Trophoblast cell (in vitro differentiated cells and primary cell): ENCODE data around the gene CBX4.

Source experiments
- DNase-seq, 2 donors: peaks; one replicate each; pipeline ENCODE4 v3.0.0-alpha.2; 2016
- H2AFZ ChIP-seq: 2 replicates; pipeline ENCODE4 v1.6.1; 2013; ENCODE audit warnings: low read length, moderate library complexity, mild to moderate bottlenecking; ENCODE audit not compliant: insufficient read depth, poor library complexity
- H2AK5ac ChIP-seq: 2 replicates; pipeline ENCODE4 v1.6.1; 2013; ENCODE audit warnings: mild to moderate bottlenecking, low read length
- H2BK120ac ChIP-seq: 2 replicates; pipeline ENCODE4 v1.6.1; 2013; ENCODE audit warnings: low read length, mild to moderate bottlenecking, moderate library complexity; ENCODE audit not compliant: insufficient read depth, poor library complexity
- H2BK12ac ChIP-seq: 2 replicates; pipeline ENCODE4 v1.6.1; 2013; ENCODE audit warnings: mild to moderate bottlenecking, low read length, moderate library complexity
- H2BK5ac ChIP-seq: 2 replicates; pipeline ENCODE4 v1.6.1; 2013; ENCODE audit warnings: low read length, low read depth, moderate library complexity, mild to moderate bottlenecking; ENCODE audit not compliant: poor library complexity
- H3K14ac ChIP-seq: 2 replicates; pipeline ENCODE4 v1.6.1; 2013; ENCODE audit warnings: mild to moderate bottlenecking, low read length
- H3K18ac ChIP-seq: 2 replicates; pipeline ENCODE4 v1.6.1; 2013; ENCODE audit warnings: mild to moderate bottlenecking, low read length
- H3K23ac ChIP-seq: 2 replicates; pipeline ENCODE4 v1.6.1; 2013; ENCODE audit warnings: low read length
- H3K27ac ChIP-seq: 2 replicates; pipeline ENCODE4 v1.5.1; 2013; ENCODE audit warnings: low read depth, mild to moderate bottlenecking, inconsistent platforms, low read length, moderate library complexity
- H3K27me3 ChIP-seq: 2 replicates; pipeline ENCODE4 v1.6.1; 2013; ENCODE audit warnings: inconsistent platforms, mild to moderate bottlenecking, low read length, moderate library complexity; ENCODE audit not compliant: insufficient read depth
- H3K36me3 ChIP-seq, 2 experiments: 1 replicate in 1 of 2; 2 replicates in 1 of 2; pipeline ENCODE4 v1.6.1; 2013; ENCODE audit warnings: low read length in 2 of 2, mild to moderate bottlenecking in 2 of 2, moderate library complexity in 1 of 2; ENCODE audit not compliant: insufficient read depth in 2 of 2, control insufficient read depth in 1 of 2
- H3K4ac ChIP-seq: 2 replicates; pipeline ENCODE4 v1.6.1; 2013; ENCODE audit warnings: low read depth, mild to moderate bottlenecking, low read length, moderate library complexity
- H3K4me1 ChIP-seq, 2 experiments: 1 replicate in 1 of 2; 2 replicates in 1 of 2; pipeline ENCODE4 v1.6.1; 2013; ENCODE audit warnings: low read length in 2 of 2, mild to moderate bottlenecking in 2 of 2, moderate library complexity in 1 of 2; ENCODE audit not compliant: insufficient read depth in 2 of 2, control insufficient read depth in 1 of 2
- H3K4me2 ChIP-seq: 2 replicates; pipeline ENCODE4 v1.6.1; 2013; ENCODE audit warnings: inconsistent platforms, mild to moderate bottlenecking, low read length, moderate library complexity
- H3K4me3 ChIP-seq: 2 replicates; pipeline ENCODE4 v1.5.1; 2013; ENCODE audit warnings: mild to moderate bottlenecking, low read depth, low read length, inconsistent platforms
- H3K79me1 ChIP-seq: one replicate; pipeline ENCODE4 v1.6.1; 2013; ENCODE audit warnings: low read length
- H3K79me2 ChIP-seq: 2 replicates; pipeline ENCODE4 v1.6.1; 2013; ENCODE audit warnings: low read length, mild to moderate bottlenecking; ENCODE audit not compliant: control insufficient read depth, insufficient read depth, poor library complexity
- H3K9ac ChIP-seq: 2 replicates; pipeline ENCODE4 v1.6.1; 2013; ENCODE audit warnings: mild to moderate bottlenecking, low read length
- H3K9me3 ChIP-seq: 2 replicates; pipeline ENCODE4 v1.6.1; 2013; ENCODE audit warnings: low read depth, mild to moderate bottlenecking, control low read depth, inconsistent platforms, low read length; ENCODE audit not compliant: insufficient read depth
- H4K12ac ChIP-seq: 2 replicates; pipeline ENCODE4 v1.6.1; 2013; ENCODE audit warnings: low read depth, mild to moderate bottlenecking, low read length, moderate library complexity
- H4K8ac ChIP-seq: 2 replicates; pipeline ENCODE4 v1.6.1; 2013; ENCODE audit warnings: low read depth, mild to moderate bottlenecking, low read length, moderate library complexity
- H4K91ac ChIP-seq: one replicate; pipeline ENCODE4 v1.6.1; 2013; ENCODE audit warnings: low read depth, mild to moderate bottlenecking, low read length, moderate library complexity
- WGBS: extraction: QIAGEN DNeasy Blood & Tissue Kit; methylation state at CpG from one replicate; pipeline ENCODE4 v1.1.7; 2013; ENCODE audit warnings: missing lambda C conversion rate; ENCODE audit not compliant: insufficient read length, insufficient coverage; ENCODE audit errors: extremely low coverage; 5-methylcytosine and 5-hydroxymethylcytosine counted together

Gene CBX4

GRCh38 chr17:79873583-79873982, 34.3 kb upstream of the CBX4 start:
- Histone ChIP-seq H3K4ac (no peak overlapping the region), H2AFZ (no peak overlapping the region), H4K12ac (no peak overlapping the region), H3K23ac (no peak overlapping the region), H2BK5ac (no peak overlapping the region), H3K4me1 (no peaks in the 10 kb centered on the region), H3K4me2 (no peak overlapping the region), H3K9ac (no peak overlapping the region), H2BK12ac (no peak overlapping the region), H3K14ac (no peak overlapping the region), H3K4me3 (no peak overlapping the region), H3K27me3 (no peaks in the 10 kb centered on the region), H3K18ac (no peak overlapping the region), H3K79me1 (no peaks in the 10 kb centered on the region), H3K9me3 (no peaks in the 10 kb centered on the region), H3K36me3 (no peaks in the 10 kb centered on the region), H3K79me2 (no peaks in the 10 kb centered on the region), H4K8ac (no peak overlapping the region), H2AK5ac (no peak overlapping the region), H2BK120ac (no peak overlapping the region), H3K27ac (no peak overlapping the region), H4K91ac (no peak overlapping the region)
- no CpG with 5 or more reads among the region's 9 CpGs for WGBS
- DNase-seq = no peak

GRCh38 chr17:79872762-79873161, 33.5 kb upstream of the CBX4 start:
- H3K4ac ChIP-seq = no peak overlapping the region
- no peaks in the 10 kb centered on the region for H3K9me3 ChIP-seq
- H3K18ac ChIP-seq = no peak overlapping the region
- H4K91ac ChIP-seq = no peak overlapping the region
- no CpG with 5 or more reads among the region's 10 CpGs for WGBS
- no peaks in the 10 kb centered on the region for H3K27me3 ChIP-seq
- H4K12ac ChIP-seq = no peak overlapping the region
- H2BK5ac ChIP-seq = no peak overlapping the region
- H3K79me2 ChIP-seq = no peaks in the 10 kb centered on the region
- H2AK5ac ChIP-seq = no peak overlapping the region
- H3K36me3 ChIP-seq = no peaks in the 10 kb centered on the region
- no peak overlapping the region for H4K8ac ChIP-seq
- H2BK12ac ChIP-seq = no peak overlapping the region
- H2AFZ ChIP-seq = no peak overlapping the region
- no peak for DNase-seq
- H3K4me3 ChIP-seq = no peak overlapping the region
- H3K27ac ChIP-seq = no peak overlapping the region
- H3K79me1 ChIP-seq = no peaks in the 10 kb centered on the region
- H3K14ac ChIP-seq = no peak overlapping the region
- H3K4me1 ChIP-seq = no peaks in the 10 kb centered on the region
- no peak overlapping the region for H3K23ac ChIP-seq
- no peak overlapping the region for H3K9ac ChIP-seq
- no peak overlapping the region for H3K4me2 ChIP-seq
- no peak overlapping the region for H2BK120ac ChIP-seq

- DNase-seq = no peak
- H2AFZ ChIP-seq = no peak overlapping the region
- H3K36me3 ChIP-seq = no peaks in the 10 kb centered on the region
- no peaks in the 10 kb centered on the region for H3K4me1 ChIP-seq
- H3K9me3 ChIP-seq = peaks cover 1% of the 10 kb centered on the region
- no peak overlapping the region for H2BK12ac ChIP-seq
- H2AK5ac ChIP-seq = no peak overlapping the region
- H3K79me1 ChIP-seq = no peaks in the 10 kb centered on the region
- no peaks in the 10 kb centered on the region for H3K79me2 ChIP-seq
- H3K4ac ChIP-seq = no peak overlapping the region
- no peaks in the 10 kb centered on the region for H3K27me3 ChIP-seq
- no peak overlapping the region for H3K4me2 ChIP-seq
- WGBS = no CpG with 5 or more reads among the region's 18 CpGs
- H3K9ac ChIP-seq = no peak overlapping the region
- H3K27ac ChIP-seq = no peak overlapping the region
- H3K18ac ChIP-seq = no peak overlapping the region
- H2BK120ac ChIP-seq = no peak overlapping the region
- no peak overlapping the region for H3K14ac ChIP-seq
- H4K12ac ChIP-seq = no peak overlapping the region
- H4K91ac ChIP-seq = no peak overlapping the region
- no peak overlapping the region for H3K4me3 ChIP-seq
- no peak overlapping the region for H2BK5ac ChIP-seq
- no peak overlapping the region for H4K8ac ChIP-seq
- H3K23ac ChIP-seq = no peak overlapping the region
Observed at GRCh38 chr17:79871131-79871530, 31.9 kb upstream of the CBX4 start.

GRCh38 chr17:79870540-79870939, 31.3 kb upstream of the CBX4 start:
- Histone ChIP-seq H4K91ac (no peak overlapping the region), H3K9ac (no peak overlapping the region), H2BK120ac (no peak overlapping the region), H3K14ac (no peak overlapping the region), H2AK5ac (no peak overlapping the region), H3K79me1 (no peaks in the 10 kb centered on the region), H2BK5ac (no peak overlapping the region), H3K4me2 (no peak overlapping the region), H3K18ac (no peak overlapping the region), H2BK12ac (no peak overlapping the region), H3K4ac (no peak overlapping the region), H3K36me3 (no peaks in the 10 kb centered on the region), H3K4me3 (no peak overlapping the region), H3K27me3 (no peaks in the 10 kb centered on the region), H3K9me3 (peaks cover 1% of the 10 kb centered on the region), H3K27ac (no peak overlapping the region), H4K12ac (no peak overlapping the region), H4K8ac (no peak overlapping the region), H3K23ac (no peak overlapping the region), H2AFZ (no peak overlapping the region), H3K4me1 (no peaks in the 10 kb centered on the region), H3K79me2 (no peaks in the 10 kb centered on the region)
- no CpG with 5 or more reads among the region's 15 CpGs for WGBS
- DNase-seq = no peak
